ENCODE measurements around the gene ZNF570.

DNA sequence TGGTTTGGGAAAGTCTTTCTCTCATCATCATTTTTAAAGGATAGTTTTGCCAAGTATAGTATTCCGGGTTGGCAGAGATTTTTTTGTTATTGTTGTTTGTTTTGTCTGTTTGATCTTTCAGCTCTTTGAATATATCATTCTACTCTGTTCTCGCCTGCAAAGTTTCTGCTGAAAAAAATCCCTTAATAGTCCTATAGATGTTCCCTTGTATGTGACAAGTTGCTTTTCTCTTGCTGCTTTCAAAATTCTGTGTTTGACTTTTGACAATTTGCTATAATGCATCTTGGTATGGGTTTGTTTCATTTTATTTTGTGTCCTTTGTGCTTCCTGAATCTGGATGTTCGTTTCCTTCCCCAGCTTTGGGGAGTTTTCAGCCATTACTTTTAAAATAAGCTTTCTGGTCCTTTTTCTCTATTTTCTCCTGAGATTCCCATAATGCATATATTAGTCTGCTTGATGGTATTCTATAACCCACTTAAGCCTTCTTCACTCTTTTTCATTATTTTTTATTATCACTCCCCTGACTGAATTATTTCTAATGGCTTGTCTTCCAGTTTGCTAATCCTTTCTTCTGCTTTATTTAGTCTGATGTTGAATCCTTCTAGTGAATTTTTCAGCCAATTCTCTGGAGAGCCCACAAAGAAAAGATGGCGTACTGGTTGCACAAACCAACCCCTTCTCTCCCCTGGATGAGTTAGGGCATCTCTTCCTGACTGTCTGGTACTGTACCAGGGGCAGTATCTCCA lies 16.5 kb upstream of the ZNF570 start:
- TF ChIP-seq, protein P1, sequence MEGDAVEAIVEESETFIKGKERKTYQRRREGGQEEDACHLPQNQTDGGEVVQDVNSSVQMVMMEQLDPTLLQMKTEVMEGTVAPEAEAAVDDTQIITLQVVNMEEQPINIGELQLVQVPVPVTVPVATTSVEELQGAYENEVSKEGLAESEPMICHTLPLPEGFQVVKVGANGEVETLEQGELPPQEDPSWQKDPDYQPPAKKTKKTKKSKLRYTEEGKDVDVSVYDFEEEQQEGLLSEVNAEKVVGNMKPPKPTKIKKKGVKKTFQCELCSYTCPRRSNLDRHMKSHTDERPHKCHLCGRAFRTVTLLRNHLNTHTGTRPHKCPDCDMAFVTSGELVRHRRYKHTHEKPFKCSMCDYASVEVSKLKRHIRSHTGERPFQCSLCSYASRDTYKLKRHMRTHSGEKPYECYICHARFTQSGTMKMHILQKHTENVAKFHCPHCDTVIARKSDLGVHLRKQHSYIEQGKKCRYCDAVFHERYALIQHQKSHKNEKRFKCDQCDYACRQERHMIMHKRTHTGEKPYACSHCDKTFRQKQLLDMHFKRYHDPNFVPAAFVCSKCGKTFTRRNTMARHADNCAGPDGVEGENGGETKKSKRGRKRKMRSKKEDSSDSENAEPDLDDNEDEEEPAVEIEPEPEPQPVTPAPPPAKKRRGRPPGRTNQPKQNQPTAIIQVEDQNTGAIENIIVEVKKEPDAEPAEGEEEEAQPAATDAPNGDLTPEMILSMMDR (IDR thresholded peaks at IDR 0.05), result no peak
- no peak for TF ChIP-seq POLR2AphosphoS5 (IDR thresholded peaks at IDR 0.05; ENCODE audit: insufficient read depth in 1 of 2, low read depth in 1 of 2)

All from vagina (tissue), 2 donors.